Fibroblast of pulmonary artery (primary cell): ENCODE results near the gene NBEAL1.
"Not testable (repeated sequence)": the region's sequence is repeated elsewhere in the genome, so short reads cannot be mapped to it uniquely, and the experiment has no call there.

Source experiments
- DNase-seq: peaks from one replicate; pipeline ENCODE4 v3.0.0-alpha.2; 2010; ENCODE audit warnings: low read depth
- H3K4me3 ChIP-seq: replicated peaks from 2 replicates; pipeline ENCODE4 v1.5.1; 2011; ENCODE audit warnings: low read depth, mild to moderate bottlenecking, control low read depth, low read length, moderate library complexity
- CTCF ChIP-seq: IDR thresholded peaks from 2 replicates; pipeline ENCODE4 v1.5.1; 2011; ENCODE audit warnings: mild to moderate bottlenecking, control low read depth, low read length, inconsistent platforms; ENCODE audit errors: missing control alignments

The NBEAL1 gene

GRCh38 chr2:203025592-203025991 is 10.9 kb downstream of the NBEAL1 start:
- no peak for DNase-seq
- no peak for TF ChIP-seq CTCF
- H3K4me3 ChIP-seq: no peak overlapping the region

GRCh38 chr2:203030545-203030944 is 15.9 kb downstream of the NBEAL1 start:
- no peak overlapping the region for H3K4me3 ChIP-seq
- no peak for DNase-seq
- no peak for TF ChIP-seq CTCF

GRCh38 chr2:203030991-203031390 is 16.3 kb downstream of the NBEAL1 start:
- no peak overlapping the region for H3K4me3 ChIP-seq
- DNase-seq: no peak
- TF ChIP-seq CTCF: no peak

- no peak overlapping the region for H3K4me3 ChIP-seq
- DNase-seq: no peak
- TF ChIP-seq CTCF: no peak
These were observed 18.7 kb downstream of the NBEAL1 start for GRCh38 chr2:203033395-203033794.

- H3K4me3 ChIP-seq: no peak overlapping the region
- no peak for DNase-seq
- no peak for TF ChIP-seq CTCF
These were observed 21.3 kb downstream of the NBEAL1 start for GRCh38 chr2:203035879-203036470.

- TF ChIP-seq CTCF: no peak
- H3K4me3 ChIP-seq: no peak overlapping the region
- no peak for DNase-seq
These were observed 22.4 kb downstream of the NBEAL1 start for GRCh38 chr2:203037026-203037425.

GRCh38 chr2:203038586-203038985 is 23.9 kb downstream of the NBEAL1 start:
- H3K4me3 ChIP-seq: no peak overlapping the region
- DNase-seq: no peak
- no peak for TF ChIP-seq CTCF

GRCh38 chr2:203039211-203039610 is 24.5 kb downstream of the NBEAL1 start:
- not testable (repeated sequence) for DNase-seq, H3K4me3 ChIP-seq
